Inferior parietal cortex (tissue), 1 donor: Measurements from ENCODE around the gene ROR1.

Experiments
- DNase-seq: peaks from one replicate; pipeline ENCODE4 v3.0.0-alpha.2; 2016; ENCODE audit errors: extremely low spot score

The ROR1 gene

DNA sequence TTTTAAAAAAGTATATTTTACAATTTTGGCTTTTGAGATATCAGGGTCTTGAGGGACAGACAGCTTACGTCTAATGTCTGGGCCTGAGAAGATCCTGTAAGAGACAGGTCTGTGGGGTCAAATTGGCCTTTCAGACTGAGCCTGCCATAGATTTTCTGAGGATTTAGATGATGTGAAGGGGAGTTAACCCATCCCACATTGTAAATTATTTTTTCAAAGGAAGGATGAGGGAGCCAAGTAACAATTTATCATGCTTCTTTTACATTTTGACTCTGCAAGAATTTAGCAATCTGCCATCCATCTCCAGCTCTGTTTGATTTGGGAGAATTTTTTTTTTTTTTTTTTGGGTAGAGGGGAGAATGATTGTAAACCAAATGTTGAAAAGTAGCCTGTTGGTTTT is 160.9 kb downstream of the ROR1 start:
- DNase-seq, result no peak

DNA sequence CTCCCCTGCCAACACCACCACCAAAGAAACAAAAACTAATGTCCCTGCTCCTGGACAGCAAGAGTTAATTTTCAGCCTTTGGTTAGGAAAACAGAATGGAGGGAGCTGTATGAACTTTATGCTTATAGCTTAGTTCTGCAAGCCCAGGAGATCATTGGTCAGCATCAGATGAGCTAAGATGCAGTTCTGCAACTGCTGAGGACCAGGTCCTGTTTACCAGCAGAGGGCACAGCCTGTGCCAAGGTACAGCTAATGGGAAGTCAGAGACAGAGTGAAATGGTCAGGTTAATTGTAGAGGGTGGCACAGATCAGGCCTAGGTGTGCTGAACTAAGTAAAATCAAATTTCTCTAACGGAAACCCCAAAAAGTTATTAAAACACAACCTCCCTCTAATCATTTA is 161.3 kb downstream of the ROR1 start:
- no peak for DNase-seq

DNA sequence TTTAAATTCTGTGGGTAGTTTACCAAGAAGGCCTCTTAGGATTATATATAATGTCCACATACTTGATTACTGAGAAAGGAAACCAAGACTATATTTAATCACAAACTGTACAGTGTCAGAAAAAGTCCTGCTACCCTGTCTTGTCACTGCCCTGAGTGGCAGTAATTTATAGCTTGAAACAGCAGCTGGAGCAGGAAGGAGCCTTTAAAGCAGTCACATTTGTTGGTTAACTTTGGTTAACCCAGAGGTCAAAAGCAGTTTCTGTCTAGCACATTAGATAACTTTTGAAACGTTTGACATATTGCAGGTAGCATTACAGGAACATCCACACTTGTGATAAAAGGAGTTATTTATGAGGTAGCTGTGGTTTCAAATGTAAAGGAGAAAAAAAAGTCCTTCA is 161.7 kb downstream of the ROR1 start:
- DNase-seq, result no peak

DNA sequence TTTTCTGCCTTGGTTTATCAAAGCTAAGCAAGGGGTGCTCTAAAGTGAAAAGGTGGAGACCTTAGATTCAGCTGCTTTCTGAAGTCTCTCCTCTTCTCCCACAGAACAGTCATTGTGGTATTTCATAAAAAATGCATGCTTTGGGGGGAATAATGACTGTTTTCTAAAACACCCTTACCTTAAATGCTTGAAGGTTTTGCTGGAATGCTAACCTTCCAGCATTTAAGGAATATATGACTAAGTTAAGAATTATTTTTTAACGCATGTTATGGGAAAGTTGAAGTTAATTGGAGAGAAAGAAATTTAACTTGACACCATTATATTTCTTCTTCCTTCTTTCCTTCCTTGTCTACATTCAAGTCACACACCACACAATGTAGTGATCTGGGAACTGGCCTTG is 162.5 kb downstream of the ROR1 start:
- no peak for DNase-seq

DNA sequence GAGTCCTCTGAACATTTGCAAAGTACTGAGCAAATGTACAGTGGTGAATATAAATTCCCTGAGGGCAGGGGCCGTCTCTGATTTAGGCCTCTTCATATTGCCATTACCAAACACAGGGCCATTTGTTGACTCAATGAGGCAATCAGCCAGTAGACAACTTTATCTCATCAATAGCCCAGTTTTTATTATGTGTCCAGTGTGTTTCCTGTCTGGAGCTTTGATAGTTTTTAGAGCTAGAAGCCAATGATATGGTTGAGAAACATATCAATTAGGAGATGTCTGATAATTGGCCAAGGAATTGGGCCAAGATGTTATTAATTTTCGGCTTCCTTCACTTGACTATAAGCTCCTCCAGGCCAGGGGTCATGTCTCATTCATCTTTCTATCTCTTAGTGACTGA is 163.0 kb downstream of the ROR1 start:
- DNase-seq, result no peak

DNA sequence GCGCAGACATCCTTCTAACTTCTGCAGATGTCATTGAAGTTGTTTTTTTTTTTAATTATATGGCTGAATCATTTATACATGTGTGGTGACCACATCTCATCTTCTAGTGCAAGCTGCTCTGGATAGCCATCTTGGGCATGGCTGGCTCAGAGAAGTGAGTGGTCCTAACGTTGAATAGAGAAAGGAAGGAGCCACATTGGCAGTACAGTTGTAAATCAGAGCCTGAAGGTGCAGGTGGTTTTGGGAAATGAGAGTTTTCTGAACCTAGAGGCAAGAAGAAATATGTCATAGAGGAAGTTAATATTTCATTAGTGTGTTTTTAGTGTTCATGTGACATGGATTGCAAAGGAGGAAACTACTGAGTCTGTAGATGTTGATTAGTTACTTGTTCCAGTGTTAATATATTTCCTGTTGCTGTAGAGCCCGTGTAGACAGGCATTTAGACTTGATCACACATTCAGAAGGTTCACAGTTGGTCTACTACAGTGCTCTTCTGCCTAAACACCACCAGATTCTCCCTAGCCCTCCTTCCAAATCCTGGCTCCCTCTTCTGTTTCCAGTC is 163.7 kb downstream of the ROR1 start:
- DNase-seq, result no peak

DNA sequence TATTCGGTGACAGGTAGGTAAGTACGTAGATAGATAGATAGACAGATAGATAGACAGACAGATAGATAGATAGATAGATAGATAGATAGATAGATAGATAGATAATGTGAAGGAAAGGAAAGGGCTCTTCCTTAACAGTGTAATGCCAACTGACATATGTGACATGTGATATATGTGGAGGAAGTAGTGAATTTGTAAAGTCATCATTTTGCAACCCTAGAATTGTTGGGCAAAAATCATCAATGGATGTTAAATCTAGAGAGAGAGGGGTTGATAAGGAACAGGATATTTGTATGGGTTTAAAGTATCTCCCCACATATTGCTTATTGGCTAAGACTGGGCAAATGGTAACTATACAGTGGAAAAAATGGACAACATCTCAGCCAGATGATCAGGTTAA is 166.6 kb downstream of the ROR1 start:
- no peak for DNase-seq

DNA sequence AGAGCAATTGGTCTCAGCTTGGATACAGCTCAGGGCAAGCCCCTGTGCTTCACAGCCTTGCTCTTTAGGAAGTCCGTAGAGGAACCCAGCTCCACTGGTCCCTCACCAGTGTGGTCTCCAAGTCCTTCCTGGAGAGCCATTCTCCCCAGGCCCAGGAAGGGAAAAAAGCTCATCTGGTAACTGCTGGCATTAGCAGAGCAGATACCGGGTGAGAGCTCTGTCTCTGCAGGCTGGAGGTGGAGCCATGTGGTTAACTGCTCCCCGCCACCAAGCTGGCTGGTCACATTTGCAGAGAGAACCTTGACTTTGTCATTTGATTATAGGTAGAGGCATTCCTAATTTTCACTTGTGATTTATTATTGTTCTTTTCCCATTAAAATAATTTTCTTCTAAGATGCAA is 169.6 kb downstream of the ROR1 start:
- no peak for DNase-seq

DNA sequence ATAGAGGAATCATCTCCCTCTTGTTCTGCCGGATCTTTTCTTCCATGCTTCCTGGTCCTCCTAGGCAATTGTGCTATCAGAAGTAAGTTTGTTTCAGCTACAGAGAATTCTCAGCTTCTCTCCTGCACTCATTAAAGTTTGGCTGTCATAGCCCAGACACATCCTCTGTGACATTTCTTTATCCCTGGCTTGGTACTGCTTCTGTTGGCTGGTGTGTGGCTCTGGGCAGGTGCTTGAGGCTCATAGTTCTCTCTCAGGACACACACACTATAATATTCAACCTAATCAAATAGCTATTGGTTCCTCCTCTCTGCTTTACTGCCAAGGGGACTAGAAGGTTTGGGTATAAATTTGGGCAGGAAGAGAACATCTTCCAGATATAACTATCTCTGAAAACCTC is 172.1 kb downstream of the ROR1 start:
- no peak for DNase-seq

DNA sequence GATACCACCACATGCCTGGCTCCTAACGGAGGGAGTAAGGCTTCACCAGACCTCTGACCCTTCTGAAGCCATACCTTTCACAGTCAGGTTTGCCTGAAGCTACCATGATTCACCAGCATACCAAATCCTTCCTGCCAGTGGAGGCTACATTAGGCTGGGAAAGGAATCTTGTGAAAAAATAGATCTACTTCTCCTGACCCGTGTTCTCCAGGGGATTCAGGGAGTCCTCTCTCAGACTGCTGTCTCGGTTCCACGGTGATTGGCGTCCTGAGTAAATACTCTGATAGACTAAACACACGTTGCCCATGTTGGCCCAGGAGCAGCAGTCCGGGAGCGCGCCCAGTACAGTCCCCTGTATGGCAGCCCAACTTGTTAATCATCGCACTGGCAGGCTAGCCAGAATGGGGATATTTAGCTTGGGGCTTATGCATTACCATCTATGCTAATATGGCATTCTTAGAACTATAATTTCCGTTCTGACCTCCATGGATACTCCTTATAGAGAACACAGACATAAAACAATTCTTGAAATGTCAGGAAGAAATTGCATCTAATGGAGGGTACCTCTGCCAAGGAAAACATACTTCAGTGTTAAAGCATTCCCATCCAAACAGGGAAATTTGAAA is 173.2 kb downstream of the ROR1 start:
- no peak for DNase-seq

DNA sequence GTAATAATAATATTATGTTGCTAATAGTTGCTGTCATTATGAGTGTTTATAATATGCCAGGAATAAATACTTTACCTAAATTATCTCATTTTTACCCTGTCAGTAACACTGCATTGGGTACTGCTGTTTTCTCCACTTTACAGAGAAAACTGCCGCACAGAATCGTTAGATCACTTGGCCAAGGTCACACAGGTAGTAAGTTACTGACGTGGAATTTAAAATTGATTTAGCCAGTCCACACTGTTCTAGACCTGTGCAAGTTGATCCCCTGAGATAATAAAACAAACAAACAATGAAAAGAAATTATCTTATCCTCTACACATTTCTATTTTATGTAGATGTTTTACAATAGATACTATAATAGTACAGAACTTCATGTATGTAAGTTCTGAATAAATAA is 174.1 kb downstream of the ROR1 start:
- no peak for DNase-seq

DNA sequence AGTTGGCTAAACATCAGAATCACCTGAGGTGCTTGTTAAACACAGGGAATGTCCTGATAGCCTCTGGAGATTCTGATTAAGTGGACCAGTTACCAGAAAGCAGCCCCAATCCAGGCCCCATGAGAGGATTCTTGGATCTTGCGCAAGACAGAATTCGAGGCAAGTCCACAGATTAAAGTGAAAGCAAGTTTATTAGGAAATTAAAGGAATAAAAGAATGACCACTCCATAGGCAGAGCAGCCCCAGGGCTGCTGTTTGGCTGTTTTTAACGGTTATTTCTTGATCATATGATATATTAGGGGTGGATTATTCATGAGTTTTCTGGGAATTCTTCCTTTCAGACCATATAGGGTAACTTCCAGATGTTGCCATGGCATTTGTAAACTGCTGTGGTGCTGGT is 176.2 kb downstream of the ROR1 start:
- no peak for DNase-seq

DNA sequence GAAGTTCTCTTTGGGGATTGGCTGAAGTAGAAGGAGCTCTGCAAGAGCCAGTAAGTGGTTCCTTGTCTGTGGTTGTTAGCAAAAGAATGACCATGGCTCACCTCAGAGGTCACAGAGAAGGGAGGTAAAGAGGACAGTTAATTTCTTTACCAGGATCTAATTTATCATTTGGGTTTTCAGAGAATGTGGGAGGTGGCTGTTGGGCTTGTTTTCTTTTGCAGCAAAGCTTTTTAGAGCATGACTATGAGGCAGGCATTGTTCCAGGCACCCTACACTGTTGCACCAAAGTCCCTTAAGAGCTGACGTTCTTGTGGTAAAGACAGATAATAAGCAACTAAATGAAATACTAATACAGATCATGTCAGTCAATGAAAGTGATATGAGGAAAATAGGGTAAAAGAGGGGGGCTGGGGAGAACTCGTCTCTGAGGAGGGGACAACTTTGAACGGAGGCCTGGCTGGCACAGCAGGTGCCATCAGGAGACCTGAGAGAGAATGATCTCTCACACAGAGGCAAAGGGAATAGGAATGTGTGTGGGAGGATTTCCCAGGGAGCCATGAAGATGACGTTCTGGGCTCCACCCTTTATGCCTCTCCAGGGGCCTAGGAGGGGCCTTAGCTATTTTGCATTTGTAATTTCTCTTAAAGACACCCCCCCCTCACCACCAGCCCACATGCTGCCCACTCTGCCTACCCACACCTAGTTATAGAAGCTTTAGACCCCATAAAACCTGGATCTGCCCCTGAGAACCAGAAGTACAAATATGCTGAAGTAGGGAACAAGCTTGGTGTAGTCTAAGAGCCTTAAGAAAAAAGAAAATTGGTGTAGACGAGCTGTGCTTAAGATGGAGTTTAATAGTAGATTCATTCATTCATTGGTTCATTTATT is 177.5 kb downstream of the ROR1 start:
- no peak for DNase-seq

DNA sequence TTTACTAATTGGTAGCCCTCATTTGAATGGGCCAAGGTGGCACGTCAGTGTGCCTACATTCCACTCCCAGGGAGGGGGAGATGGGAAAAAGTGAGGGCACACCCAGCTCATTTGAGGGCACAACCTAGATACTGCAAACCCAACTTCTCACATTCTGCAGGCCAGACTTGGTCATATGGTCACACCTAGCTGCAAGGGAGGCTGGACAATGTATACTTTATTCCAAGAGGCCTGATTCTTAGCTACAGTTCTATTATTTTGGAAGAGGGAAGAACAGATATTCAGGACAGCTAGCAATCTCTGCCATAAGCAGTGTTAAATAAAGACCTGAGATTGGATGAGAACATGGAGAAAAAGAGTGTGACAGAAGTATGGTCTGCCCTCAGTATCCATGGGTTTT is 180.4 kb downstream of the ROR1 start:
- no peak for DNase-seq

DNA sequence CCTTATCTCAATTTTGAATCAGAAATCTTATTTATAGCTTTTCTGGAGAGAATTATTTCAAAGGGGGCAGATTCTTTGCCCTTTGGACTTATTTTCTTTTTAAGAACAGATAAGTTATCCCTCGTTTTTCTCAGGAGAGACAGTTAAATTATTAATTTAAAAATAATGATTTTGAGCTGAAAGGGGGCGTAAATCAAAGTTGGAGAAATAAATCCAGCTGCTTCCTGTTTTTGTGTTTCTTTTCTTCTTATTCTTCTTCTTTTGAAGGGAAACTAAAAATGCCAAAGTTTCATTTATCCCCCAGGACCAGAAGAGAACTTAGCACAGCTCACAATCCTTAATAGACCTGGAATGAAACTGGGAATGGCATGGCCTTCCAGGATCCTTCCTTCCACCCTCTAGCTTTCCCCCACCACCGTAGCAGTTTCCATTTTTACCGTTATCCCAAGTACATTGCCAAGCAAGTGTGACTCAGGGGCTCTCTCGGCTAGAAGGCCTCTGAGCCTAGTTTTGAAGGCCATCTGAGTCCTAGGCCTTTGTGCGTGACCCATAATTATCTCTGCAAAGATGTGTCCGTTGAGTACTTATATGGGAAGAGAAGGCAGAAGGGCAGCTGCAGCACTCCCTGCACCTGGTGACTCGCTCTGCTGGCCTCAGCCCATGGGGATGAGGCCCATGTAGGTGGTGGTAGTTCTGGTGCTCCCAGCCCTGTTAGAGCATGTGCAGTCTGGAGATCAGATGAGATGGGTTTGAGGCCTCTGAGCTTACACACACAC is 181.7 kb downstream of the ROR1 start:
- no peak for DNase-seq

DNA sequence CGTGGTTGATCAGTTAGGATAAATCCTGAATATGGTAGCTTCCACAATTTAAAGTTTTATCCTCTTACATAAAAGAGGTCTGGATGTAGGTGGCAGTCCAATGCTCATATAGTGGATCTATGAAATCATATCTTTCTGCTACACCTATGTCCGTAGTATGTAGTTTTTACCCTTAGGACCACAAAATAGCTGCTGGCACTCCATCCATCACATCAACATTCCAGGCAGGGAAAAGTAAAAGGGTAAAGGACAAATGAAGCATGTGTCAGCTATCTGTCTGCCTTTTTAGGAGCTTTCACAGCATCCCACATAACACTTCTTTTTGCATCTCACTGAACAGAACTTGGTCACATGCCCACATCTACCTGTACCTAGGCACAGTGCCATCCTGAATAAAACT is 184.7 kb downstream of the ROR1 start:
- no peak for DNase-seq

DNA sequence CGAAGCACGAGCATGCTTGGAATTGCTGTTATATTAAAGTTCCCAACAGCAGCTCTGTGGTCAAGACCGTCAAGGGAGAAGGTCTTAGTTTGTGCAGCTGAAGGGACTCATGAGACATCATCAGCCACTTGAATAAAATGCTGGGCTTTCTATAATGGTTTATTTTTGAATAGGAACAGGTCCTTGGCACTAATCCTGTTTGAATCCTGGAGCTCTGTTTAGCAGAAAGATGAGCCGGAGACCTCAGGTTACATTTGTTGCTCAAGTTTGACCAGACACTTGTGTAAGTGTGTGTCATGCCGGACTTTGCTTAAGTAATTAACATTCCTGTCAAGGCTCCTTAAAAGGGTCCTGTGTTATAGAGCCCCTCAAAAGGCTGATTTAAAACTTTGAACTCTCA is 186.5 kb downstream of the ROR1 start:
- no peak for DNase-seq

DNA sequence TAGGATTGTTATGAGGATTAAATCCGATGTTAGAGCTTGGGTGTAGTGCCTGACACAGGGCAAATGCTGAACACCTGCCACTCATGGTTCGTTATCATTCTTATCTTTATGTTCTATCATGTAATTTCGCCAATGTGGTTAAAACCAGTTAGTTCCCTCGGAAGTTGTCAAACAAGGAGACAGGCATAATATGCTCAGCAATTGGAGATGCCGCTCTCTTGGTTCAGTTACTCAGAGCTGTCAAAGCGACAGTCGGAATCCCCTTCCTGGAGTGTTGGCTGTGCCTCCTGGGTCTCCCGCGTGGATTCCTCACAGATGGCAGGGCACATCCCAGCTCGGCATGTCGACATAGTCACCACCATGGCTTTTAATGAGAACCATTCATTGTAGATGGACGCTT is 192.2 kb downstream of the ROR1 start:
- DNase-seq, result no peak

DNA sequence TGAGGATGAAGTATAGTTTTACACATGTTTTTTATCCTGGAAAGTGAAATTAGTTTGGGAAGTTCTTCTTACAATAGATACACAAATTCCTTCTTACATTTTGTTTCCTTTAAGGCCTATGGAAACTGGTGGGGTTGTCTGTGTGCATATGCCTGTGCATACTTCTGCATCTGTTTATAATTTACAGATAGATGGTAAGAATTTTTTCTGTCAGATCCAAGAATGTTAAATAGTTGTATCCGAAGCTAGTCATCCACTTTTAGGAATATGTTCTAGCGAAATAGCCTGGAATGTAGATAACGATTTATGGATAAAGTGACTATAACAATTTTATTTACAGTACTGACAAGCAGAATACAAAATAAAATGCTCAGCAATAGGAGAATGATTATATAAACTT is 194.1 kb downstream of the ROR1 start:
- no peak for DNase-seq

DNA sequence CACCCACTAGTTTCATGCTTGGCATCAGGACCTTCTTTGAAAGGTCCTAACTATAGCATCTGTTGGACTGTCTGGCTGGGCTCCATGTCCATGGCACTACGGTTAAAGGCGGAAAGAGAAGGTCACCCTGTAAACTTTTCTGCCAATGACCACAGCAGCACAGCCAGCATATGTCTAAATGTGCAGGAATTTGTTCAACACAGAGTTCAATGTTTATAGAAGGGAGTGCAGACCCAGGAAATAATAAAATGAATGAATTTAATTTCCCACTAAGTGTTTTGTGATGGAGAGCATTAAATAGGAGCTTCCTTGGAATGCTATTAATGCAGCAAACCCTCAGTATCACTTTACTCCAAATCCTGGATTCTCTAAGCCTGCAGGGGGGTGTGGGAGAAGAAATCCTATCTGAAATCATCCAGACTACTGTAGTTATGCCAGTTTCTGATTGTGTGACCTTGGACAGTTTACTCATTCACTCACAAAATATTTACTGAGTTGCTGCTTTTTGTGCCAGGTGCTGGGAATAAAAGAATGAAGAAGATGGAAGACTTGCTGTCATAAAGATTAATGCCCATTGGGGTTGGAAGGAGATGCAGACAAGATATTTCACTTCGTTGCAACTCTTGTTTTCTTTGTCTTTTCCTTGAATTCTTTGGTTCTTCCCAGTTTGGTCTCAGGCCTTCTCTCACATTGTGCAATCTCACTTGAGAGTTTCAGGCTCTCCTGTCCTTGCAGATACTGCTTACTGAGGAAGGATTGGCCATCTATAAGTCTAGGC is 195.0 kb downstream of the ROR1 start:
- no peak for DNase-seq

DNA sequence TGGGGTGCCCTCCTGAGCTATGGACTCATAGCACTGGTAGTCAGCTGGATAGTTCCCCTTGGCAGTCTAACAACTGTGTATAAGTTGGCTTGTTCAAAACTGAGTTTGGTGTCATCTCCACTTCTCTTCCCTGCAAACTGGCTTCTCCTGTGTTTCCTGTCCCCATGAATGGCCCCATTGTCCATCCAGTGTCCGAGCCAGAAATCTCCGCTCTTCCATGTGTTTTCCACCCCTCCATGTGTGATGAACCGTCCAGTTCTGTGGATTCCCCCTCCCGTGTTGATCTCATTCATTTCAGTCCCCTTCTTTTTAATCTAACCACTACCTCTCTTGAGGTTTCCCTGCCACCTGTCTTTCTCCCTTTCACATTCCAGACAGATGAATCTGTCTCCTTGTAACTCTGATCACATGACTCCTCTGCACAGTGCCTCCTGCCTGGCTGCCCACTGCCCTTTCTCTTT is 195.7 kb downstream of the ROR1 start:
- DNase-seq, result peak; percentile 39

DNA sequence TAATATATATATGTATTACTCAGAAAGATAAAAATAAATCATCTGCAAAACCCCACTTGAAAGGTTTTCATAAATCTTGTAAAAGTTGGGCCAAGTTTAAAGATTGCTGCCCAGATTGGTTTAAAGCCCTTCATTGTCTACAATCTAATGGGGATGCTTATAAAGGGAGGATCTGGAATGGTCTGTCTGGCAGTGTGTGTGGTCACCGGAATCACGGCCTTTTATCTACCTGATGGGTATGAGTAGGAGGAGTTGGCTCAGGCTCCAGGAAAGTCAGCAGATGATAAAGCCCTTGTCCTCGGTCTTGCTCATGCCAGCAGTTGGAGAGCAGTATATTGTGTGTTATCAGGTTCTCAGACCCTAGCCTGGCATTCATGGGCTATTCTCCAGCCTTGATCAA is 197.7 kb downstream of the ROR1 start:
- no peak for DNase-seq
